NCI-H2171 treated with DMSO at 0.1 percent for 48 hours (cell line): ENCODE measurements around the gene RNF223.
A peak's percentile ranks its signal among the peaks of the same experiment; 100 is the strongest.
"Not testable (repeated sequence)": the region's sequence is repeated elsewhere in the genome, so short reads cannot be mapped to it uniquely, and the experiment has no call there.

Experiments
- DNase-seq: peaks from one replicate; lab custom pipeline; 2025; lab: John Stamatoyannopoulos, UW

The RNF223 gene

DNA sequence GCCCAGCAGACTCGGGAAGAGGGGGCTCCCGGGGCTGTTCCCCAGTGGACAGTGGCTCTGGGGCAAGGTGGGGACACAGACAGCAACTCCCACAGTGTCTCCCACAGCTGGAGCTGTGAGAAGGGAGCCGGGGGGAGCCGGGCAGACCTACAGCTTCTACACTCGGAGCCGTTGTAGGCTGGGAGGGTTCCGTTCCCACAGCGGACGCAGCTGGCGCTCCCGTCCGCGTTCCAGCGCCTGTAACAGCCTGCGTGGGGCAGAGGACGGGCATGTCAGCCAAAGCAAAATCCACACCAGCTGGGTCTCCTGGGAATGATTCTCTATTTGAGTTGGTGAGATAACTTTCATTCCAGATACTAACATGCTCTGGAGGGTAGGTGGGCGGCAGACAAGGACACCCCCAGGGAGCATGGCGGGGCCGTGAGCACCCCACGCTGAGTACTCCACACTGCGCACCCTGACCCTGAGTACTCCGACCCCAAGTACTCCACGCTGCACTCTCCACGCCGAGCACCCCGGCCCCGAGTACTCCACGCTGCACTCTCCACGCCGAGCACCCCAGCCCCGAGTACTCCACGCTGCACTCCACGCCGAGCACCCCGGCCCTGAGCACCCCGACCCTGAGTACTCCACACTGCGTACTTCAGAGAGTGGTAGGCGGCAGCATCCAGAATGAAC is 13.4 kb upstream of the RNF223 start:
- no peak for DNase-seq

GRCh38 chr1:1086911-1087341 is 12.8 kb upstream of the RNF223 start:
- DNase-seq = no peak

DNA sequence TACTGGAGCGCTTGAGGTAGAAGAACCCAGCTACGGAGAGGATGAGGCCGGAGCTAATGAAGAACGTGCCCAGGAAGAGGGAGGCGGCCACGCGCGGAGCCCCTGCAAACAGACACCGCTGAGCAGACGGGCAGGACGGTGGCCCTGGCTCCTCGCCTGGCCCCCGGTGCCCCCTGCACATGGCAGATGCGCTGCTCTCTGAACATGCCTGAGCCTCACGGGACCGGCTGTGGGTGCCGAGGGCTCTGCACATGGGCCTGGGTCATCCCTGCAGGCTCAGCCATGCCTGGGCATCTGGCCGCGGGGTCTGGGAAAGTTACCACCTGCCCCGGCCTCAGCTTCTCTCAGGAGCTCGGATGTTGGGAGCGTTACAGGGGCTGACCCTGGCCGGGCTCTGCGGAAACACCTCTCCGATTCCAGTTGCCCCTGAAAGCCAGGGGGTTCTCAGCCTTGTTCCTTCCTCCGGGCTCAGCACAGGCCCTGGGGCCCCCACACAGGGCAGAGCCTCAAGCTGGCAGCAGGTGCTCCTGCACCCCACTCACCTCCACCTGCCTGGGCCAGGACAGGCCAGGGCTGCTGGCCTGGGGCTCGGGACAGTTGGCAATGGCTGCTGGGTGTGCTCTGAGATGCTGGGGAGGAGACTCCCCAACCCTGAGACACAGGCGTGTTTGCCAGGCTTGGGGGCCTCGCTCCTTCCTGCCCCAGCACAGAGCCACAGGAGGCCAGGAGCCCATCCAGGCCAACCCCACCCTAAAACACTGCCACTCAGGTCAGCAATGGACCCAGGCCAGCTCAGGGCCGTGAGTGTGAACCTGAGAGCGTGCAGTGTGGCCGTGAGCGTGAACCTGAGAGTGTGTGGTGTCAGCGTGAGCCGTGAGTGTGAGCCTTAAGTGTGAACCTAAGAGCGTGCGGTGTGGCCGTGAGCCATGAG is 12.1 kb upstream of the RNF223 start:
- no peak for DNase-seq

GRCh38 chr1:1085171-1085841 is 11.2 kb upstream of the RNF223 start:
- DNase-seq = no peak

- no peak for DNase-seq
Observed at GRCh38 chr1:1084372-1085170, 10.5 kb upstream of the RNF223 start.

GRCh38 chr1:1083416-1084371 is 9.6 kb upstream of the RNF223 start:
- no peak for DNase-seq

DNA sequence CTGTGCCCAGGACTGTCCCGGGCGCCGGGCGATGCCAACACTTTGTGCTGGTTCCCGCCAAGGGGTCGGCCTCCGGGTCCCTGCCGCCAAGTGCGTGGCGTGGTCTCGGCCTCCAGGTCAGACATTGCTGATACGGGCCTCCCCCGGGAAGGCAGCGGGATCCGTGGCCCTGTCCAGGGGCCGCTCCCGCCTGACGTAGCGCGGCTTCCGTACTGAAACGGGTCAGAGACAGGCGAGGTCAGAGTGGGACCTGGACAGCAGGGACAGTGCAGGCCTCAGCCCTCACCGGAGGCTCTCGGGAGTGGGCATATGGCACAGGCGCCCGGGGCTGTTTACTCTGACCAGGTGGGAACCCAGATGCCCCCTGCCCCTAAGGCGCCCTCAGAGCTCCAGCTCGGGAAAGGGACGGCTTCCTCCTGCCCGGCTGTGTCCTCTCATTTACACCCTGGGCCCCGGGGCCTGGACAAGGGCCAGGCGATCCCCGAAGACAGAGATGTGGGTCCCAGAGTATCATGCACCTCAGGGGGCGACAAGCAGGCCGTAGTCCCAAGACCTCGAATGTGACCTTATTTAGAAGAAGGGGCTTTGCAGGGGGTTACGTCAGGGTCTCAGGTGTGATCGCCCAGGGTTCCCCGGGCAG is 8.8 kb upstream of the RNF223 start:
- no peak for DNase-seq

- DNase-seq = no peak
Observed at GRCh38 chr1:1082239-1082775, 8.2 kb upstream of the RNF223 start.

DNA sequence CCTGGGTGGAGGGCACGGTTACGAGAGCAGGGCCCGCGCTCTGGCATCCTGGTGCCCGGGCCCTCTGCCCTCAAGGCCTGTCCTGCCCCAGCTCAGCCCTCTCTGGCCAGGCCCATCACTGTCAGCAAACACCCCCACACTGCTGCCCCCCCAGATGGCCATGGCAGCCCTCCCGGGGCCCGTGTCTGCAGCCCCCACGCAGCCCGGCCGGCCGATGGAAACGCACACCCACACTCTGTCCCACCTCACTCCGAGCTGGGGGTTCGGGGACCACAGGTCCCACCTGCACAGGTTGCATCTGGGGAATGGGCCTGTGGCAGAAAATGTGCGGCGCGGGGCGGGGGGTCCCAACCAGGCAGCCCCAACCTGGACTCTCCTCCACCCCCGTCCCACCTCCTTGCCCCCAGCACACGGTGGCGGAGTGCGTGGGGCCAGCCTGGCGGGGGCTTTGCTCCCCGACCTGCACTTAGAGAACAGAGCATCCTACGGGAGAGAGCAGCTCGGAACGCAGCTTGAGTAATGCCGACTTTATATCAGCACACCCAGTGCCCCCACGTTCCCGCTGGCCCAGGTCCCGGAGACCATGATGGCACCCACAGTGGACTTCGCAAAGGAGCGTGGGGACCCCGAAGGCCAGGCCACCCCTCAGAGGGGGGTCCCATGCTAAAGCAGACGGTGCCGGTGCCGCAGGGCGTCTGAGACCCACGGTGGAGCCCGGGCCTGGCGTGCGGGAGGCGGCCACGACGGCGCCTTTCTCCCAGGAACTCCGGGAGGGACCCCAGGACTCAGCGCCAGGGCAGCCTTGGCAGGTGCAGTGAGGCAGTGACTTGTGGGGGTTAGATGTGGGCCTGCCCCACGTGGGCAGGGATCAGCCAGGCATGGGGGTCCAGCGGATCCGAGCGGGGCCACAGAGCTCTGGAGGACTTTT is 7.5 kb upstream of the RNF223 start:
- DNase-seq = no peak

- DNase-seq = no peak
Observed at GRCh38 chr1:1080951-1081310, 6.8 kb upstream of the RNF223 start.

GRCh38 chr1:1080122-1080757 is 6.1 kb upstream of the RNF223 start:
- DNase-seq = peak; percentile 27

DNA sequence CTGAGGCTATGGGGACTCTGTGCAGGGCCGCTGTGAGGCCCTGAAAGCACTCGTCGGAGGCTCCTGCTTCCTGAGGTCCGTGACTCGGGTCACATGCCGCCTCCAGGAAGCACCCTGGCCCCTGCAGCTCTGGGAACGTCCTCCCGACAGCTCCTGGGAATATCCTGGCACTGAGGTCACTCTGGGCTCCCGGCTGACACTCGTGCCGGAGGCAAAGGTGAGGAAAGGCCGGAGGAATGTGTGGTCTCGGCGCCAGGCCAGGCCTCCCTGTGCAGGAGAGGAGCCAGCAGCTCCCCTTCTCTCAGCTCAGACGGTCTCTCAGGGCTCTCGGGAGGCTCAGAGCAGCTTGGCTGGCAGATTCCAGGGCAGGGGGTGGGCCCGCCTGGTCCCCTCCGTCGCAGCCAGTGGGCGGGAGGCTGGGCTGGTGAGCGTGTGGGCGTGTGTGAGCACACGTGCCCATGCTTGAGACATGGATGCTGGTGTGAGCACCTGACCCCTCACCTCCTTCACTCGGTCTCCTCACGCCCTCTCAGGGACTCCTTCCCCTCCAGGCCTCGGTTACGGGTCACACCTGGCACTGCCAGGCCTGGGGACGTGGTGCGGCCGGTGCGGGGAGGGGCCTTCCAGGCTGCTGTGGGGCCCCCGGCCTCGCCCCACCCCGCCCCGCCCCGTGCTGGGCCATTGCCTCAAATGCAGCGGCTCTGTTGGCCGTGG is 5.5 kb upstream of the RNF223 start:
- peak; percentile 73 for DNase-seq

DNA sequence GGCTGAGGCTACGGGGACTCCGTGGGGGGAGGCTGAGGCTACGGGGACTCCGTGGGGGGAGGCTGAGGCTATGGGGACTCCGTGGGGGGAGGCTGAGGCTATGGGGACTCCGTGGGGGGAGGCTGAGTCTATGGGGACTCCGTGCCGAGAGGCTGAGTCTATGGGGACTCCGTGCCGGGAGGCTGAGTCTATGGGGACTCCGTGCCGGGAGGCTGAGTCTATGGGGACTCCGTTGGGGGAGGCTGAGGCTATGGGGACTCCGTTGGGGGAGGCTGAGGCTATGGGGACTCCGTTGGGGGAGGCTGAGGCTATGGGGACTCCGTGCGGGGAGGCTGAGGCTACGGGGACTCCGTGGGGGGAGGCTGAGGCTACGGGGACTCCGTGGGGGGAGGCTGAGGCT is 3.3 kb upstream of the RNF223 start:
- DNase-seq = not testable (repeated sequence)

DNA sequence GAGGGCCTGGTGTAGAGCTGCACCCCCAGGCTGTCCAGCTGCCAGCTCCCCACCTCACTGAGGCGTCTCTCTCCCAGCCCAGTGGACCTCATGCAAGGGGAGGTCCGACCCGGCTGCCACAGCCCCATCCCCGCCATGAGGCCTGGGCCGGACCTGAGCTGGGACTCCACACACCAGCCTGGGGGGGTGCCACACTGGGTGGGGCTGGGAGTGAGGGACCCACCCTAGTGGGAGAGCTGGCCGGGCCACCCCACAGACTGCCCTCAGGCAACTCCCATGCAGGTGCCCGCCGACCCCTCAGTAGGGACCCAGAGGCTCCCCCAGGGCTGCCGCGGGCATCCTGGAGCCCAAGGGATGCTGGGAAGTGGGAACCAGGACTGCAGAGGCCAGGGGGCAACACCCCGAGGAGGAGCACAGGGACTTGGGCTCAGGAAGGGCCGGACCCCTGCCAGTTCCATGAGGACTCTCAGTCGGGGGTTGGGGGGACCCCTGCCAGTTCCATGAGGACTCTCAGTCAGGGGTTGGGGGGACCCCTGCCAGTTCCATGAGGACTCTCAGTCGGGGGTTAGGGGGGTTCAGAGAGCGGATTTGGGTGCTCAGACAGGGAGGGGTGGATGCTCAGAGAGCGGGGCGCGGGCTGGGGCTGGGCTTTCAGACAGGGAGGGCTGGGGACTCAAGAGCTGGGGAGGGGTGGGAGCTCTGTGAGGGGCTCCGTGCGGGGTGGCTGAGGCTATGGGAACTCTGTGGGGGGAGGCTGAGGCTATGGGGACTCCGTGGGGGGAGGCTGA is 1.2 kb upstream of the RNF223 start:
- DNase-seq = no peak

DNA sequence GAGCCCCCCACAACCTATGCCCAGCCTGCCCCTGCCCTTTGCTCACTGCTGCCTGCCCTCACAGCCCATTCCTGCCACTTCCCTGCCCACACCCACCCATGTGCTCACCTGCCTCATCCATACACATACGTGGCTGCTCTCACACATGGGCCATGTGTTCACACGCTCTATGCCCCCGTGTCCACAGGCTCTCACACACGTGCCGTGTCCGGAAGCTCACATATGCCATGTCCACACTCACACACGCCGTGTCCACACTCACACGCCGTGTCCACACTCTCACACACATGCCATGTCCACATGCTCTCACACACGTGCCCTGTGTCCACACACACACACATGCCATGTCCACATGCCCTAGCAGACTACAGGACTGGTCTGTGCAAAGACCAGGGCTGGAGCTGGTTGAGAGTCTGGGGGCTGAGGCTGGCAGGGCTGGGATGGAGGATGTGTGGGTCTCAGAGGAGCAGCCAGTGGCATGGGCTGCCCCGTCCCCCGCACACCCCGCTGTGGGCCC is 583 bp upstream of the RNF223 start:
- no peak for DNase-seq

DNA sequence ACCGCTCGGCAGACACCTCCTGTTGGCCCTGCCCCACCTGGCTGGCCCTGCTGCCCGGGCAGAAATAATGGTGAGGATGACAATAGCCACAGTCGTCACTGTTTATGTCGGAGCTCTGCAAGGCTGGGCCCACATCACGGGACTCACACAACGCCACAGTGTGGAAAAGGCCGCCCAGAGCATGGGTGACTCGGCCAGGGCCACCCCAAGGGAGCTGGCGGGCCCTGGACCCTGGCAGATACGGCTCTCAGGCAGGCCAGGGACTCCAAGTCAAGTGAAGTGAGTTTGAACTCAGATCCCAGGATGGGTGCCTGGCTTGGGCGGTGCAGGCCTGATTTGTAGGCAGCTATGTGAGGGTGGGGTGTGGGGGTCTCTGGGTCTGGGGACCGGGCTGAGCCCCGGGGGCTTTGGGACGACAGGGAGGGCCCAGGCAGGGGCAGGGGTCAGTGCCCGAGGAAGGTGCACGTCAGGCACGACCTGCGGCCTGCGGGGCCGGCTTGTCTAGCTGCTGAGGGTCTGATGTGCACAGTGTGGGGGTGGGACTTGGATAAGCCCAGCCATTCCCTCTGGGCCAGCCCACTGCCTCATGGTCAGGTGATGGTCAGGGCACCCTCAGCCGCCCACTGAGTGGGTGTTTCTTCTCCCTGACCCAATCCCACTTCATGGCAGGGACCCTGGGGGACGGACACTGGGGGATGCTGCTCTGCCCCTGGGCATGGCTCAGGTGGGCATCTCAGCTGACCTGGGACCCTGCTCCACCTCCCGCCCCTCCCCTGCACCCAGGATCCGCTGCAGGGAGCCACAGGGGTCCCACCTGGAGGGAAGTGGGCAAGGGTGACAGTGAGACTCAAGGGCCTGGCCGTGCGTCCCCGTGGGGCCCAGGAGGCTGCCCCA is 1.0 kb downstream of the RNF223 start:
- DNase-seq = no peak
